HG02970 (cell line): ENCODE measurements around the gene GDPD4.

Experiments
- ATAC-seq: cut with Tn5 transposase; IDR thresholded peaks from one replicate; pipeline ENCODE4 v1.9.1; 2021; ENCODE audit warnings: mild to moderate bottlenecking, moderate library complexity, moderate number of reproducible peaks; ENCODE audit not compliant: unreplicated experiment, low FRiP score

Gene GDPD4

DNA sequence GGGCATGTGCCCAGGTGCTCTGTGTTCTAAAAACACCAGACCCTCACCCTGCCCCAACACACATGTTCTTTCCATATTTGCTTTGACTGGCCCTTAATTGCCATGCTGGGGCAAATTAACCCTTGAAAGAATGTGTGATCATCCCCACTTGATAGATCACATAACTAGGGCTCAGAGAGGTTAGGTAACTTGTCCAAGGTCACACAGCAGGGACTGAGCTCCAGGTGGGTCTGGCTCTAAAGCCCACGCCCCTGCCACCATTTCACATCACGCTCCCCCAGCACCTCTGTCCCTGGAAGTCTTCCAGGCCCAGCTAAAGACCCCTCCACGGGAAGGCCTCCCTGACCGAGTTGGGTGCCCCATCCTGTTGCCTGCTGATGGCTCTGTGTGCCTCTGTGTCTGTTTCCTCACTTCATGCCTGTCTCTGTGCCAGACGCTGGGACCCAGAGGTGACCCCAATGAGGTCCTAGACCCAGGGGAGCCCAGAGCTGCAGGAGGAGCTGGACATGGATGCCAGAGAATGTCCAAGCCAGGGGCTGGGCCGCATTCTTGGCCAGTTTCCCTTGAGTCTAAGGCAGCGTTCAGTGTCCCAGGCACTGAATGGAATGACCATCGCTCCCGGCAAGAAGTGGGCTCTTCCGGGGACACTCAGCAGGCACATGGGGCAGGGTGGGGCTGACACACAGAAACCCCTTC, 93.7 kb downstream of the GDPD4 start:
- no peak for ATAC-seq

- no peak for ATAC-seq
These were observed 94.4 kb downstream of the GDPD4 start for GRCh38 chr11:77207019-77207485.

DNA sequence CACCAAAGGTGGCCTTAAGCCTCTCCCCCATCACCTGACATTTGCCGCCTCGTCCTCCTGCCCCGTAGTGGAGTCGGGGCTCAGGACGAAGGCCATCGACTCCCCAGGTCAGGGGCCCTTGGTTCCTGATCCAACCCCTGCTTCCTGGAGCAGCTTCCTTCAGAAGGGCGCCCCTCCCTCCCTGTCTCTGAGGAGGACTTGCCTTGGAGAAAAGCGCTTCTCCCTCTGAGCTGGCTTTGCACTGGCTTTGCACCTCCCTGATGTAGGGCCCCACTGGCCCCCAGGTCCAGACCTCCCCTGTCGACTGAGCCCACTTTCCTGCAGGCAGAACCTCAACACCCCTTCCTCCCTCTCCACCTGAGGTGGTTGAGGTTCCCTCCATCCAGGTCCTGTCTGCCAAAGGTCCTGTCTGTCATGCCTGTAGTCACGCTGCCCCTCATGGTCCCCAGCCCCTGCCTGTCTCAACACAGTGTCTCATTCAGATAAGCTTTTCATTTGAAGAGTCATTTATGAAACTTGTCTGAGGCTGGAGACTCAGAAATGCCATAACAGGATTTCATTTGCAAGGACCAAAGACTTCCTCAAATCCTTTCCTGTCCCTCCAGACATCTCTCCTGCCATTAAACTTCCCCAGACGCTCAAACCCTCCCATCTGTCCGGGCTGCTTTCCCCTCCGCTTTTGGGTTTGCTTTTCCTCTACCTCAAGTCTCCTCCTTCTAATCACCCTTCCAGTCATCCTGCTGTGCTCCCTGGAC, 95.0 kb downstream of the GDPD4 start:
- ATAC-seq: no peak

- ATAC-seq: no peak
These were observed 95.8 kb downstream of the GDPD4 start for GRCh38 chr11:77205467-77206263.

DNA sequence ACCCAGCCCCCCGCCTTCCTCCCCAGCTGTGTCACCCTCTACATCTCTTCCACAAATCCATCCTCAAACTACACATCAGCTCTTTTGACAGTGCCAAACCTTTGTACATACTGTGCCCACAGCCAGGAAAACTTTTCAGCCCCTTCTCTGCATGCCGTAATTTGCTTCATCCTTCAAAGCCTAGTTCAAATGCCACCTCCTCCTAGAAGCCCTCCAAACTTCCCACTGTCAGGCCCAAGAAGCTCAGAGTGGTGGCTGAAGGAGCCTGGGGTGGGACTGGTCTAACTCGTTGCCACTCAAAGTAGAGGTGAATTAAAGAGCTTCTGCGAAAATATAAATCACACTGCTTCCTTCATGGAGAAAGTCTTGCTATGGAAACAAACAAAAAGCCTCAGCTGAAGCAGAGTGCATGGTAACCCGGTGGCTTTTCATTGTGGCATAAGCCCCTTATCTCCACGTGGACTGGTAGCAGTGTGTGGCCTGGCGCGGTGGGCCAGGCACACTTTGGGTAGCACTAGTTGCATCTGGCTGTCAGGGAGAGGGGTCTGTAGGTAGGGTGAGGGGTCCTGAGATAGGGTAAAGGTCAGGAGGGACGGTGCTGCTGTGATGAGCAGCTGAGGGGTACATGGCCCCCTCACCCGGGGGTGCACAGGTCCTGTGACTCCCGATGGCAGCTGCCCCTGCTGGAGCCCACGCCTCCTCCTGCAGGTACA, 96.6 kb downstream of the GDPD4 start:
- no peak for ATAC-seq

DNA sequence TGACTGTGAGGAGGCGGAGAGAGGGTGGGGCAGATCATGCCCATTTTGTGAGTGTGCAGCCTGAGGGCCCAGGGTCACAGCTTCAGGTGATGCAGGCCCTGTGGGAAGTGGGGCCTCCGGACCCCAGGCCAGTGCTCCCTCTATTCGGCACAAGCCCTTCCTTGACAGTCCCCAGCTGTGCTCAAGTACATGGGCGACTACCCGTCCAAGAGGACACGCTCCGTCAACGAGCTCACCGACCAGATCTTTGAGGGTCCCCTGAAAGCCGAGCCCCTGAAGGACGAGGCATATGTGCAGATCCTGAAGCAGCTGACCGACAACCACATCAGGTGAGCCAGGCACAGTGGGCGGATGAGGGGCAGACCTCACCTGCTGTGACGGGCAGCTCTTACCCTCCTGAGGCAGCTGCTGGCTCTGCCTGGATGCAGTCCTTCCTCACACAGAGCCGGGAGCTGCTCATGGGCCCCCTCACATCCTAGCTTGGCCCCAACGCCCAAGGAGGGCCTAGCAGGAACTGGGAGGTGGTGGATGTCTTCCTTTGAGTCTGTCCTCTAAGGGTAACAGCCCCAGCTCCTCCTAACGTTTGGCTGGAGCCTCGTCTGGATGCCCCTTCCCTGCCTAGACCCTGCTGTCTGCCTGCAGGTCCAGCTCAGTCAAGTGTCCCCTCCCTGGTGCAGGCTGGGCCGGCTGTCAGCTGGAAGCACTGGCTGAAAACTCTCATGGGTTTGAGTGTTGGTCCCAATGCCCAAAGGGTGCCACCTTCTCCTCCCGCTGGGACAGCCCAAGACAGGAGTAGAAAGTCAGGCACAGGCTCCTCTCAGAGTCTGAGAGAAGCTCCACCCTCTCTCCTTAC, 97.4 kb downstream of the GDPD4 start:
- ATAC-seq: no peak

- no peak for ATAC-seq
These were observed 98.3 kb downstream of the GDPD4 start for GRCh38 chr11:77202941-77203900.

DNA sequence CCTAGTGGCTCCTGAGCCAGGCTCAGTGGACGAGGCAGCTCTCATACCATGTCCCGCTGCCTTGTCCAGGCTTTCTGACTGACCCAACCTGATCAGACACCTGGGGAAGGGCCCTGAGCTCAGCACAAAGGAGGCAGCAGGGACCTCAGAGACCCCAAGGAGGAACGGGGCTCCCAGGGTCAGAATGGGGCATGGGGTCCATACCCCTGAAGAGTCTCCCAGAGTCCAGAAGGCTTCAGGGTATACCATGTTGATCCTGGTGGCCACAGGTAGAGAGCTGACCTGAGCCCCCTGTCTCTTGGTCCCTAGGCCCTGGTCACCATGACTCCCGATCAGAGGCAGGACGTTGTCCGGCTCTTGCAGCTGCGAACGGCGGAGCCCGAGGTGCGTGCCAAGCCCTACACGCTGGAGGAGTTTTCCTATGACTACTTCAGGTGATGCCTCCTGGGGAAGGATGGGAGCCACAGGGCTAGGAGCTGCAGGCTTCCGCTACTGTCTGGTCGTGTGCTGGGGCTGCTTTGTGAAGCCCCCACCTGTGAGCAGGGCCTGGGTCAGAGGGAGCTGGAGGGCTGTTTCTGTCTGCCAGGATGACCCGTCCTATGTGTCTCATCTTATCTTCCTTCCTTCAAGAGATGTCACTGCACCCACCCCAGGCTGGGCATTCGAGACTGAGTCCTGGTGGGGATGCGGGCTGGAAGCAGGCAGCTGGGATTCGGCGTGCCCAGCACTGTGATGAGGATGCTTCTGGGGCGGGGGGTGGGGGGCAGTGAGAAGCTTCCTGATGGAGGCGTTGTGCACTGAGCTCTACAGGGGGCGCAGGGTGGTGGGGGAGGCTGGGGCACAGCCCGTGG, 99.3 kb downstream of the GDPD4 start:
- no peak for ATAC-seq

GRCh38 chr11:77201370-77201769, 100.1 kb downstream of the GDPD4 start:
- no peak for ATAC-seq

DNA sequence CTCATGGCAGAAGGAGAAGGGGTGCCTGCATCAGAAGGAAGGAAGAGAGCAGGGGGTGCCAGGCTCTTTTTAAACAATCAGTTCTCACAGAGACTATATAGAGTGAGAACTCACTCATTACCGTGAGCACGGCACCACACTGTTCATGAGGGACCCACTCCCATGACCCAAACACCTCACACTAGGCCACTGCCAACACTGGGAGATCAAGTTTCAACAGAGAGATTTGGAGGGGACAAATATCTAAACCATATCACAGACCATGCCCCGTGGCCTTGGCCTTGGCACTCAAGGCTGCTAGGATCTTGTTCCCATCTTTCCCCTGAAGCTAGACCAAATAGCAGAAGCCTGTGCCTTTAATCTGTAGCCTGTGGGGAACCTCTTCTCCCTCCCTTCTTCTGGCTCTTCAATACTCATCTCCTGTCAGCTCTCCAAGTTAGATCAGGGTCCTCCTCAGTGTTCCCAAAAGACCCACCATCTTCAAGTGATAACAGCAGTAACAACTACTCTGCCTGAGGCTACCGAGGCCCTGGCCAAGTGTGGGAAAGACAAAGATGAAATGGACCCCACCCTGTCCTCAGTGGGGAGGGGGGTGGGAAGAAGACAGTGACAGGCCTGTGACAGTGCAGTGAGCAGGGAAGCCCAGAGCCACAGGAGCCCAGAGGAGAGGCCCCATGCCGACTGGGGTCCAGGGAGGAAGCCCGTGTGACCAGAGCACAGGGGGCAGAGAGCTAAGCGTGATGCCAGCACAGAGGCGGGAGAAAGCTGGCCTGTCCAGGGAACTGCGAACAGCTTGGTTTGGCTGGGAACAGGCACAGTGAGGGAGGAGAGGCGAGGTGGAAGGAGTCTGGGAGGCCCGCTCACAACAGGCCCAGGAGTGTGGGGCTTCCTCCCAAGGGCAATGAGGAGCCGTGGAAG, 100.9 kb downstream of the GDPD4 start:
- ATAC-seq: no peak

DNA sequence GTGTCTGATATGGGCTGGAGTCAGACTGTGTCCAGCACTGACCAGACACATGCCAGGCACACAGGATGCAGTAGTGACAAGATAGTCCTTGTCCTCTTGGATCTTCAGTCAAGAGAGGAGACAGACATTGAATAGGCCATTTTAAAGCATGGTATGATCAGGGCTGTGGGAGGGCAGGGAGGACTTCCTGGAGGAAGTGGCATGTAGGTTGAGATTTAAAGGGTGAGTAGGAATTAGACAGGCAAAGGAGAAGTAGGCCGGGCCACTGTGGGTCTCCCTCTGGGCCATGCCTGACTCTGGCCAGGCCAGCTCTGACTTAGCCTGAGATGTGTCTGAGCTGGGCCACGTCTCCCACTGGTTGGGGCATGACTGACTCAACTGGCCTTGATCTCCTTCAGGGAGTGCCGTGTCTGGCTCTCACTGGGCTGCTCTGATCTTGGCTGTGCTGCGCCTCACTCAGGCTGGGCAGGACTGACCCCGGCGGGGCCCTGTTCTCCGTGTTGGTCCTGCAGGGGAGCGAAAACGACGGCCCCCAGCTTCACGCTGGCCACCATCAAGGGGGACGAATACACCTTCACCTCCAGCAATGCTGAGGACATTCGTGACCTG, 102.2 kb downstream of the GDPD4 start:
- no peak for ATAC-seq

- no peak for ATAC-seq
These were observed 103.0 kb downstream of the GDPD4 start for GRCh38 chr11:77198440-77198849.

DNA sequence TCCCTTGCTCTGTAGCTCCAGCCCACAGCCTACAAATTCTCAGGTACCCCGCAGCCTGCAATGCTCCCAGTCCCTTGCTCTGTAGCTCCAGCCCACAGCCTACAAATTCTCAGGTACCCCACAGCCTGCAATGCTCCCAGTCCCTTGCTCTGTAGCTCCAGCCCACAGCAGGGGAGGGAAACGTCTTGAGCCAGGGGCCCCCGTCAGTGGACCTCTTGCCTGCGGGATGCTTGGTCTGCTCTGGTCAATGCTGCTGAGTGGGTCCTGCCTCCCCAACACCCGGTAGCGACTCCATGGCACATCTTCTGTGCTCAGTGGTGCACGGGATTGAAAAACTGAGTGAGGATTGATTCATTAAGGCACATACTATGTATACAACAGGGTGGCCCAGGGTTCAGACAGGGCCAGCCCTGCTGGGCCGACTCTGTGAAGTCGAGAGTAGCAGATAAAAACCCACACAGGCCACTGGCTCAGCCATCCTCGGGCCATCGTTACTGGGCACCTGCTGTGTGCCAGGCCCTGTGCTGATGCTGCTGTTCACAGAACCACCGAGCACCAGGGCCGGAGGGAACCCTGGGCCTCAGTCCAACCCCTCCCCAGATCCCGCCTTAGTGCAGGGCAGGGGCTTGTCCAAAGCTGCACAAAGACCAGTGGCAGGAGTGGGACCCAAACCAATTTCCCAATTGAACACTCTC, 103.7 kb downstream of the GDPD4 start:
- no peak for ATAC-seq

DNA sequence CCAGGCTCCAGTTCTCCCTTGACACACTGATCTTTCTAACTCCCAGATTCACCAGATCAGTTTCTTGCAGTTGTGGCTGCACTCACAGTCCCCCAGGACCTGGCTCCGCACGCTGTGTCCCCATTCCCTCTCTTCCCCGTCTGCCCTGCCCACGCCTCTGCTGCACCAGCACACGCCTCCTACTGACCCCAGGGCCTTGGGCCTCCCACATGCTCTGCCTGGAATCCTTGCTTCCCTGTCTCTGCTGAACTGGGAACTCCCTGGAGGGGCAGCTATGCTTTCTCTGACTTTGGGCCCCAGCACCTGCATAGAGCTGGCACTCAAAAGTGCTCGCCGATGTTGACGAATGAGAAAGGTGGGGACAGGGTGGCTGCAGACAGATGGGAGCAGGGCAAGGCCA, 104.5 kb downstream of the GDPD4 start:
- ATAC-seq: no peak

DNA sequence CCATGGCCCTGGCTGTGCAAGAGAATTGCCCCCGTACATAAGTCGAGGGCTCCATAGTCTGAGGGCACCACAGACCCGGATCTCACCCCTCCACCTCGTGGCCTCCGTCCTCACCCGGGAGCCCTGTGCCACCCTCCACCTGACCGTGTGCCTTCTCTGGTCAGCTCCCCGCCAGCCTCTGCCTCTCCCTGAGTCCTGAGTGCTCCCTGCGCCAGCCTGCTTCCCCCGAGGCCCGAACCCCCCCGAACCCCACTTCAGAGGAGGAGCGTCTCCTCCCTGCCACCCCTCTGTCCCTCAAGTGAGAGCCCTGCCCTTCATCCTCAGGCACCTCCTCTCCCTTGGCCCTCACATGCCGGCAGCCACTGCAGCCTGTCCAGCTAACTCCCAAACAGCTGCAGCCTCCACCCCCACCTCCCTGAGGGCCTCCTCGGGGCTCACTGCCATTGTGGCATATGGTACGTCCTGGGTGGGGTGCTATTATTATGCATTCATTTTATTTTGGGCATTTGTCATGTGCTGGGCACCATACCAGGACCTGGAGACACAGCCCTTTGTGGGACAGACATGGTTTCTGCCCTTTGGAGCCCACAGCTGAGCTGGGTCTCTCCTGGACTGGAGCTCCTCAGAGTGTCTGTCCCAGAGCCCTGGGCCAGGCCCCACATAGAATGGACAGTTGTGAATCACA, 106.3 kb downstream of the GDPD4 start:
- no peak for ATAC-seq
